ENCODE results near the gene COX11. TPM values are rescaled to one million over a fixed set of nuclear protein-coding genes. Genes with fewer than 3 reads are reported as not detected.

The COX11 gene
- total and polyA plus RNA-seq, 2 of the 13 experiments (the other 11 are each of a cell fraction or from before 2014, with no cell fraction given) = 103 to 203 TPM

DNA sequence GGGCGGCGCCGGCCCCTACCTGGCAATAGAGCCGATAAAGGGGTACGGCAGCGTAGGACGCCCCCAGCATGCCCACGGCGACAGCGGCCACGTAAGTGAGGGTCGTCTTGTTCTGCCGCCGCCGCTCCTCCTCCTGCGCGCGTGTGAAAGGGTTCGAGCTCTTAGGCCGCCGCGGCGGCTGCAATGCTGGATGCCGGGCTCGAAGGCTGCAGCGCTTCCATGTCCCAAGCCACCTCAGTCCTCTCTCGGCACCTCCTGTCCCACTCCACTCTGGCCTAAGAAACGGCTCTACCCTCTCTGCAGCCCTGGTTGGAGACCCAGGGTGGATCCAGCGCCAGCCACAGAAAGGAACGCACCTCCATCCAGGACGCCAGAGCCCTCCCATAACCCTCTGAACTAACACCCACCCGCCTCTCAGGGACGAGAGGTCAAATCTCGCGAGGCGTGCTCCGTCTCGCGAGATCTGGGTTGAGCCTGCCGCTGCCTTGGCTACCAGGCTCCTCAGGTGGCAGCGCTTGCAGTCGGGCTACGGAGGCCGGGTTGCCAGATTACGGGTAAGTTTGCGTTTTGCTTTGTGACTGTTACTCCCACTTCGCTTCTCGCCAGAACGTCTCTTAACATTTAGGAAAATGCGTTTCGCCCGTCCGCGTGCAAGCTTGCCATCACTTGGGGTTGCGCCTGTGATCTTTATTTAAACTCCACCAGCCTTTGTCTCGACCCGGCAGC, at the start of gene COX11, which contains the start of gene STXBP4 (continued):
- TF ChIP-seq, protein P1, sequence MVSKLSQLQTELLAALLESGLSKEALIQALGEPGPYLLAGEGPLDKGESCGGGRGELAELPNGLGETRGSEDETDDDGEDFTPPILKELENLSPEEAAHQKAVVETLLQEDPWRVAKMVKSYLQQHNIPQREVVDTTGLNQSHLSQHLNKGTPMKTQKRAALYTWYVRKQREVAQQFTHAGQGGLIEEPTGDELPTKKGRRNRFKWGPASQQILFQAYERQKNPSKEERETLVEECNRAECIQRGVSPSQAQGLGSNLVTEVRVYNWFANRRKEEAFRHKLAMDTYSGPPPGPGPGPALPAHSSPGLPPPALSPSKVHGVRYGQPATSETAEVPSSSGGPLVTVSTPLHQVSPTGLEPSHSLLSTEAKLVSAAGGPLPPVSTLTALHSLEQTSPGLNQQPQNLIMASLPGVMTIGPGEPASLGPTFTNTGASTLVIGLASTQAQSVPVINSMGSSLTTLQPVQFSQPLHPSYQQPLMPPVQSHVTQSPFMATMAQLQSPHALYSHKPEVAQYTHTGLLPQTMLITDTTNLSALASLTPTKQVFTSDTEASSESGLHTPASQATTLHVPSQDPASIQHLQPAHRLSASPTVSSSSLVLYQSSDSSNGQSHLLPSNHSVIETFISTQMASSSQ (IDR thresholded peaks at IDR 0.05; ENCODE audit: low read depth) = no peak; the same call in 1 of the 2 replicates
- TF ChIP-seq, protein P1 (CRISPR knock-in tag; IDR thresholded peaks at IDR 0.05; ENCODE audit: borderline replicate concordance) = peak; percentile 61; the same call in 1 of the 2 replicates
- TF ChIP-seq, protein P2, sequence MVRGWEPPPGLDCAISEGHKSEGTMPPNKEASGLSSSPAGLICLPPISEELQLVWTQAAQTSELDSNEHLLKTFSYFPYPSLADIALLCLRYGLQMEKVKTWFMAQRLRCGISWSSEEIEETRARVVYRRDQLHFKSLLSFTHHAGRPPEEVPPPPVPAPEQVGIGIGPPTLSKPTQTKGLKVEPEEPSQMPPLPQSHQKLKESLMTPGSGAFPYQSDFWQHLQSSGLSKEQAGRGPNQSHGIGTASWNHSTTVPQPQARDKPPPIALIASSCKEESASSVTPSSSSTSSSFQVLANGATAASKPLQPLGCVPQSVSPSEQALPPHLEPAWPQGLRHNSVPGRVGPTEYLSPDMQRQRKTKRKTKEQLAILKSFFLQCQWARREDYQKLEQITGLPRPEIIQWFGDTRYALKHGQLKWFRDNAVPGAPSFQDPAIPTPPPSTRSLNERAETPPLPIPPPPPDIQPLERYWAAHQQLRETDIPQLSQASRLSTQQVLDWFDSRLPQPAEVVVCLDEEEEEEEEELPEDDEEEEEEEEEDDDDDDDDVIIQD (CRISPR knock-in tag; IDR thresholded peaks at IDR 0.05; ENCODE audit: low read depth) = peak; percentile 92
- no peak for TF ChIP-seq ZNF766 (CRISPR knock-in tag; IDR thresholded peaks at IDR 0.05; ENCODE audit: borderline replicate concordance)
- TF ChIP-seq ZNF709 (CRISPR knock-in tag; IDR thresholded peaks at IDR 0.05) = peak; percentile 57
- no peak for TF ChIP-seq HHEX (CRISPR knock-in tag; IDR thresholded peaks at IDR 0.05)
- TF ChIP-seq HOXA3 (CRISPR knock-in tag; IDR thresholded peaks at IDR 0.05) = peak; percentile 75; the same call in 1 of the 2 replicates
- peak; percentile 81; the same call in 1 of the 2 replicates for TF ChIP-seq ERF (CRISPR knock-in tag; IDR thresholded peaks at IDR 0.05)
- TF ChIP-seq HMG20A (CRISPR knock-in tag; IDR thresholded peaks at IDR 0.05; ENCODE audit: borderline replicate concordance) = no peak
- TF ChIP-seq MZF1 (CRISPR knock-in tag; IDR thresholded peaks at IDR 0.05; ENCODE audit: borderline replicate concordance) = no peak
- TF ChIP-seq, protein P3, sequence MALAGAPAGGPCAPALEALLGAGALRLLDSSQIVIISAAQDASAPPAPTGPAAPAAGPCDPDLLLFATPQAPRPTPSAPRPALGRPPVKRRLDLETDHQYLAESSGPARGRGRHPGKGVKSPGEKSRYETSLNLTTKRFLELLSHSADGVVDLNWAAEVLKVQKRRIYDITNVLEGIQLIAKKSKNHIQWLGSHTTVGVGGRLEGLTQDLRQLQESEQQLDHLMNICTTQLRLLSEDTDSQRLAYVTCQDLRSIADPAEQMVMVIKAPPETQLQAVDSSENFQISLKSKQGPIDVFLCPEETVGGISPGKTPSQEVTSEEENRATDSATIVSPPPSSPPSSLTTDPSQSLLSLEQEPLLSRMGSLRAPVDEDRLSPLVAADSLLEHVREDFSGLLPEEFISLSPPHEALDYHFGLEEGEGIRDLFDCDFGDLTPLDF (CRISPR knock-in tag; IDR thresholded peaks at IDR 0.05) = 0 out of 2 replicates have a peak, but pooled peaks have one; percentile 56
- peak; percentile 26; the same call in 1 of the 2 replicates for TF ChIP-seq ZNF777 (CRISPR knock-in tag; IDR thresholded peaks at IDR 0.05)
- TF ChIP-seq FOXA3 (CRISPR knock-in tag; IDR thresholded peaks at IDR 0.05) = peak; percentile 67; the same call in 1 of the 2 replicates
- TF ChIP-seq JUN (CRISPR knock-in tag; IDR thresholded peaks at IDR 0.05) = no peak
- TF ChIP-seq FOSL1 (CRISPR knock-in tag; IDR thresholded peaks at IDR 0.05; ENCODE audit: borderline replicate concordance) = 0 out of 2 replicates have a peak, but pooled peaks have one; percentile 34
- TF ChIP-seq, protein P4, sequence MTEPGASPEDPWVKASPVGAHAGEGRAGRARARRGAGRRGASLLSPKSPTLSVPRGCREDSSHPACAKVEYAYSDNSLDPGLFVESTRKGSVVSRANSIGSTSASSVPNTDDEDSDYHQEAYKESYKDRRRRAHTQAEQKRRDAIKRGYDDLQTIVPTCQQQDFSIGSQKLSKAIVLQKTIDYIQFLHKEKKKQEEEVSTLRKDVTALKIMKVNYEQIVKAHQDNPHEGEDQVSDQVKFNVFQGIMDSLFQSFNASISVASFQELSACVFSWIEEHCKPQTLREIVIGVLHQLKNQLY (CRISPR knock-in tag; IDR thresholded peaks at IDR 0.05) = no peak; the same call in 1 of the 2 replicates
- TF ChIP-seq ZC3H4 (CRISPR knock-in tag; IDR thresholded peaks at IDR 0.05; ENCODE audit: borderline replicate concordance) = peak; percentile 82; the same call in 1 of the 2 replicates
- peak; percentile 79 for TF ChIP-seq ZNF282 (IDR thresholded peaks at IDR 0.05; ENCODE audit: partially characterized antibody)
- TF ChIP-seq ZNF256 (CRISPR knock-in tag; conservative IDR thresholded peaks at IDR 0.05) = peak; percentile 85; the same call in 1 of the 2 replicates
- TF ChIP-seq SIX1 (CRISPR knock-in tag; IDR thresholded peaks at IDR 0.05; ENCODE audit: borderline replicate concordance) = peak; percentile 38; the same call in 1 of the 2 replicates
